GM12878 (cell line): ENCODE measurements around the gene APLP1. TPM values are rescaled to one million over a fixed set of nuclear protein-coding genes. Genes with fewer than 3 reads are reported as not detected.

Source experiments
- ATAC-seq: fragments of 200-7000 bp; cut with Tn5 transposase; 3 replicates; pipeline ENCODE4 v1.9.1; 2020; ENCODE audit warnings: mild to moderate bottlenecking, moderate library complexity
- BruUV-seq: library from RNA; stranded (reverse); fragments of 400-500 nt; replicated peaks from 2 replicates; lab custom pipeline; 2021; lab: Mats Ljungman, UMichigan
- CTCF ChIA-PET: fragments of 300-600 bp; sonication (Branson Sonifier 250); formaldehyde crosslinking; extraction: SDS; loops from one replicate; lab custom pipeline; 2021; ENCODE audit warnings: inconsistent platforms; lab: Yijun Ruan, JAX
- POLR2A ChIA-PET: fragments of 350-600 bp; formaldehyde crosslinking; extraction: SDS; loops from one replicate; lab custom pipeline; 2021; ENCODE audit warnings: inconsistent platforms; lab: Charles Lee
- RAD21 ChIA-PET: fragments of 300-600 bp; sonication (Branson Sonifier 250); formaldehyde crosslinking; loops from one replicate; lab custom pipeline; 2023; ENCODE audit warnings: antibody characterized with exemption; ENCODE audit not compliant: unreplicated experiment; lab: Charles Lee
- SMC1A ChIA-PET: fragments of 300-600 bp; sonication (Branson Sonifier 250); formaldehyde crosslinking; loops from one replicate; lab custom pipeline; 2023; ENCODE audit not compliant: unreplicated experiment, uncharacterized antibody; lab: Charles Lee
- DNase-seq: peaks from one replicate; pipeline ENCODE4 v3.0.0-alpha.2; 2011; ENCODE audit warnings: low read depth, low spot score
- FAIRE-seq: peaks from 3 replicates; lab custom pipeline; 2011; peaks lifted over from hg19 to GRCh38; lab: Jason Lieb, UNC
- H2AFZ ChIP-seq: 2 replicates; pipeline ENCODE4 v1.6.0; 2011; ENCODE audit warnings: low read depth, low read length, control low read depth; ENCODE audit not compliant: control insufficient read depth
- H3K27ac ChIP-seq: 2 replicates; pipeline ENCODE4 v1.5.1; 2011; ENCODE audit warnings: control low read depth; ENCODE audit not compliant: control insufficient read depth, insufficient read depth
- H3K27me3 ChIP-seq, 2 experiments: replicated peaks in 1 of 2; 2 replicates each; pipeline versions ENCODE4 v1.6.0 to v1.6.1; 2011; ENCODE audit warnings: low read length in 1 of 2; ENCODE audit not compliant: control insufficient read depth in 2 of 2, insufficient read depth in 2 of 2
- H3K36me3 ChIP-seq, 2 experiments: 2 replicates each; pipeline ENCODE4 v1.5.1; 2011; ENCODE audit warnings: low read length in 1 of 2; ENCODE audit not compliant: control insufficient read depth in 2 of 2, insufficient read depth in 2 of 2
- H3K4me1 ChIP-seq: 2 replicates; pipeline ENCODE4 v1.6.1; 2011; ENCODE audit warnings: mild to moderate bottlenecking, low read length, moderate library complexity, mixed read lengths; ENCODE audit not compliant: control insufficient read depth, insufficient read depth
- H3K4me2 ChIP-seq: 2 replicates; pipeline ENCODE4 v1.6.0; 2011; ENCODE audit warnings: control low read depth; ENCODE audit not compliant: control insufficient read depth, insufficient read depth
- H3K4me3 ChIP-seq: fragments of 200-600 bp; sonication (generic); 2 replicates; pipeline ENCODE4 v1.5.1; 2016
- H3K79me2 ChIP-seq: 2 replicates; pipeline ENCODE4 v1.6.0; 2011; ENCODE audit warnings: low read length; ENCODE audit not compliant: control insufficient read depth, insufficient read depth
- H3K9ac ChIP-seq: 2 replicates; pipeline ENCODE4 v1.8.0; 2011; ENCODE audit warnings: low read length, control low read depth, mixed read lengths; ENCODE audit not compliant: control insufficient read depth, insufficient read depth
- H3K9me3 ChIP-seq: replicated peaks from 3 replicates; pipeline ENCODE4 v1.5.1; 2011; ENCODE audit warnings: mild to moderate bottlenecking, low read length; ENCODE audit not compliant: control insufficient read depth, insufficient read depth
- H4K20me1 ChIP-seq: 2 replicates; pipeline ENCODE4 v1.6.0; 2011; ENCODE audit not compliant: control insufficient read depth, insufficient read depth
- EGR1 ChIP-seq, 2 experiments: IDR thresholded peaks; 1 replicate in 1 of 2; 2 replicates in 1 of 2; pipeline ENCODE4 v1.6.1; 2011 to 2012; ENCODE audit warnings: low read depth in 2 of 2, low read length in 2 of 2, borderline replicate concordance in 1 of 2, mild to moderate bottlenecking in 1 of 2, moderate library complexity in 1 of 2
- LARP7 ChIP-seq: fragments of 450-650 bp; IDR thresholded peaks from 2 replicates; pipeline ENCODE4 v1.6.1; 2017; ENCODE audit warnings: mild to moderate bottlenecking
- MEF2A ChIP-seq: IDR thresholded peaks from 2 replicates; pipeline ENCODE4 v1.6.1; 2011; ENCODE audit warnings: low read depth, mild to moderate bottlenecking, low read length, moderate library complexity; ENCODE audit not compliant: insufficient read depth
- MTA2 ChIP-seq: fragments of 450-650 bp; IDR thresholded peaks from 2 replicates; pipeline ENCODE4 v1.6.1; 2016; ENCODE audit warnings: low read depth, mild to moderate bottlenecking, moderate library complexity
- POLR2AphosphoS2 ChIP-seq: IDR thresholded peaks from 2 replicates; pipeline ENCODE4 v1.6.1; 2011; ENCODE audit warnings: low read depth, mild to moderate bottlenecking, low read length, improper control_type of control experiment, moderate library complexity
- RB1 ChIP-seq: fragments of 450-650 bp; formaldehyde crosslinking; IDR thresholded peaks from 2 replicates; pipeline ENCODE4 v1.6.1; 2017; ENCODE audit warnings: mild to moderate bottlenecking, borderline replicate concordance
- RCOR1 ChIP-seq: conservative IDR thresholded peaks from 2 replicates; pipeline ENCODE4 v1.6.1; 2012; ENCODE audit warnings: low read depth, low read length, improper control_type of control experiment
- SIX5 ChIP-seq: IDR thresholded peaks from 2 replicates; pipeline ENCODE4 v1.6.1; 2011; ENCODE audit warnings: mild to moderate bottlenecking, low read depth, low read length, moderate library complexity; ENCODE audit not compliant: severe bottlenecking
- SMAD1 ChIP-seq: fragments of 450-650 bp; IDR thresholded peaks from 2 replicates; pipeline ENCODE4 v1.6.1; 2018; ENCODE audit warnings: mild to moderate bottlenecking, low read depth; ENCODE audit not compliant: partially characterized antibody
- STAT1 ChIP-seq: fragments of 450-650 bp; conservative IDR thresholded peaks from 2 replicates; pipeline ENCODE4 v1.6.1; 2014; ENCODE audit warnings: antibody characterized with exemption, mild to moderate bottlenecking
- ZZZ3 ChIP-seq: IDR thresholded peaks from 2 replicates; pipeline ENCODE4 v1.6.1; 2011; ENCODE audit warnings: low read depth; ENCODE audit not compliant: control insufficient read depth, insufficient read length
- WGBS: methylation state at CpG from one replicate; pipeline ENCODE4 v1.1.6; 2016; ENCODE audit warnings: low lambda C conversion rate; ENCODE audit not compliant: insufficient replicate concordance, insufficient coverage; ENCODE audit errors: missing lambda C conversion rate; 5-methylcytosine and 5-hydroxymethylcytosine counted together
- in situ Hi-C: fragments of 300-500 bp; cut with MboI; formaldehyde crosslinking; loops from 9 replicates; pipeline ENCODE4 v1.14.3; 2018; ENCODE audit warnings: mixed read lengths
- intact Hi-C: fragments of 100-400 bp; cut with micrococcal nuclease; formaldehyde crosslinking; loops from one replicate; pipeline ENCODE4 v1.14.2; 2022; ENCODE audit not compliant: unreplicated experiment
- polyA plus RNA-seq, 11 experiments: library from polyadenylated mRNA; depleted of rRNA in 4 of 11; unstranded in 6 of 11; stranded (reverse) in 5 of 11; fragments of >200 nt; fragmentation: Nextera tagmentation in 4 of 11; fragmentation: Illumina TruSeq in 1 of 11; extraction: Ambion mirVana in 4 of 11; extraction: Trizol in 1 of 11; gene quantifications; 1 replicate in 1 of 11; 2 replicates in 10 of 11; pipeline versions ENCODE4 v1.2.1 to v1.2.3, GENCODE V29; 2011 to 2016; ENCODE audit warnings: inconsistent platforms in 2 of 11, missing spikeins in 2 of 11, low read depth in 1 of 11
- total RNA-seq, 4 experiments: library from RNA; depleted of rRNA in 3 of 4; stranded (reverse); fragments of >200 nt in 3 of 4; fragmentation: Illumina TruSeq in 1 of 4; extraction: Trizol in 1 of 4; gene quantifications; 2 replicates each; pipeline versions ENCODE4 v1.2.1 to v1.2.3, GENCODE V29; 2013 to 2021
- TF ChIP-seq, protein P1 (sequence below): fragments of 450-650 bp; IDR thresholded peaks from 2 replicates; pipeline ENCODE4 v1.6.1; 2017; ENCODE audit warnings: mild to moderate bottlenecking, moderate library complexity
- TF ChIP-seq, protein P2 (sequence below): fragments of 450-650 bp; IDR thresholded peaks from 2 replicates; pipeline ENCODE4 v1.6.1; 2018; ENCODE audit warnings: mild to moderate bottlenecking, low read depth, moderate library complexity; ENCODE audit not compliant: partially characterized antibody
- TF ChIP-seq, protein P3 (sequence below): fragments of 450-650 bp; IDR thresholded peaks from 2 replicates; pipeline ENCODE4 v1.6.1; 2017; ENCODE audit warnings: mild to moderate bottlenecking, moderate library complexity

The APLP1 gene
- total and polyA plus RNA-seq, 10 of the 15 experiments (the other 5 are each of a cell fraction or from before 2014, with no cell fraction given), result 0.07 to 2.2 (median 0.91) TPM; not detected in 1

DNA sequence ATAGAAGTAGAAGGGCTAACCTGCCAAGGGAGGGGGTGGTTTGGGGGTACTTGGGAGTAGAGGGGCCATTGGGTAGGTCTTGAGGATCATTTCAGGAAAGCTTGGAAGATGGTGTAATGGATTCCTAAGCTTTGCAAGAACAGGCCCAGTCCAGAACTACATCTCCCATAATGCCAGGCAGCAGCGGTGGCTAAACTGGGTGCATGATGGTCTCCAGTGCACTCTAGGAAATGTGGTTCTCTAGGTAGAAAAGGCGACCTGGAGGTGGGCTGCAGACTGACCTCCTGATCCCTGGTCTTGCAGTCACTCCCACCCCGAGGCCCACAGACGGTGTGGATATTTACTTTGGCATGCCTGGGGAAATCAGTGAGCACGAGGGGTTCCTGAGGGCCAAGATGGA, 3.8 kb downstream of the APLP1 start:
- Histone ChIP-seq H3K9me3 (no peaks in the 10 kb centered on the region), H3K4me2 (no peak overlapping the region), H3K36me3 (no peaks in the 10 kb centered on the region), H3K4me3 (no peak overlapping the region), H3K9ac (no peak overlapping the region), H3K27ac (no peak overlapping the region), H3K27me3 (peaks cover 2 to 4% of the 10 kb centered on the region in 2 experiments; a peak in 1 of 4 replicates), H3K4me1 (peaks cover 13% of the 10 kb centered on the region), H3K79me2 (no peaks in the 10 kb centered on the region), H2AFZ (no peak overlapping the region), H4K20me1 (no peaks in the 10 kb centered on the region)
- ATAC-seq, result no peak
- 32% methylated on average over 5 of the region's 5 CpGs for WGBS
- in situ Hi-C loops, result no loop called here
- DNase-seq, result no peak
- SMC1A ChIA-PET, result interaction anchor here (1.0 kb wide), 1 partner anchor 176 kb away, joined by 3 read pairs; no protein-coding TSS in a partner anchor
- peak; percentile 49 for FAIRE-seq
- BruUV-seq, result no TSS peak
- RAD21 ChIA-PET, result no interaction called here
- CTCF ChIA-PET, result no interaction called here
- intact Hi-C loops, result no loop called here
- POLR2A ChIA-PET, result no interaction called here
- TF ChIP-seq RB1 (no peak), EGR1 (IDR thresholded peaks at IDR 0.05; ENCODE audit: borderline replicate concordance in 1 of 2, low read depth in 2 of 2, low read length in 2 of 2) (no peak), RCOR1 (no peak), ZZZ3 (no peak), SIX5 (peak; percentile 71), MEF2A (no peak), STAT1 (no peak), POLR2AphosphoS2 (no peak), LARP7 (no peak), MTA2 (no peak), SMAD1 (no peak)
- TF ChIP-seq, protein P1, sequence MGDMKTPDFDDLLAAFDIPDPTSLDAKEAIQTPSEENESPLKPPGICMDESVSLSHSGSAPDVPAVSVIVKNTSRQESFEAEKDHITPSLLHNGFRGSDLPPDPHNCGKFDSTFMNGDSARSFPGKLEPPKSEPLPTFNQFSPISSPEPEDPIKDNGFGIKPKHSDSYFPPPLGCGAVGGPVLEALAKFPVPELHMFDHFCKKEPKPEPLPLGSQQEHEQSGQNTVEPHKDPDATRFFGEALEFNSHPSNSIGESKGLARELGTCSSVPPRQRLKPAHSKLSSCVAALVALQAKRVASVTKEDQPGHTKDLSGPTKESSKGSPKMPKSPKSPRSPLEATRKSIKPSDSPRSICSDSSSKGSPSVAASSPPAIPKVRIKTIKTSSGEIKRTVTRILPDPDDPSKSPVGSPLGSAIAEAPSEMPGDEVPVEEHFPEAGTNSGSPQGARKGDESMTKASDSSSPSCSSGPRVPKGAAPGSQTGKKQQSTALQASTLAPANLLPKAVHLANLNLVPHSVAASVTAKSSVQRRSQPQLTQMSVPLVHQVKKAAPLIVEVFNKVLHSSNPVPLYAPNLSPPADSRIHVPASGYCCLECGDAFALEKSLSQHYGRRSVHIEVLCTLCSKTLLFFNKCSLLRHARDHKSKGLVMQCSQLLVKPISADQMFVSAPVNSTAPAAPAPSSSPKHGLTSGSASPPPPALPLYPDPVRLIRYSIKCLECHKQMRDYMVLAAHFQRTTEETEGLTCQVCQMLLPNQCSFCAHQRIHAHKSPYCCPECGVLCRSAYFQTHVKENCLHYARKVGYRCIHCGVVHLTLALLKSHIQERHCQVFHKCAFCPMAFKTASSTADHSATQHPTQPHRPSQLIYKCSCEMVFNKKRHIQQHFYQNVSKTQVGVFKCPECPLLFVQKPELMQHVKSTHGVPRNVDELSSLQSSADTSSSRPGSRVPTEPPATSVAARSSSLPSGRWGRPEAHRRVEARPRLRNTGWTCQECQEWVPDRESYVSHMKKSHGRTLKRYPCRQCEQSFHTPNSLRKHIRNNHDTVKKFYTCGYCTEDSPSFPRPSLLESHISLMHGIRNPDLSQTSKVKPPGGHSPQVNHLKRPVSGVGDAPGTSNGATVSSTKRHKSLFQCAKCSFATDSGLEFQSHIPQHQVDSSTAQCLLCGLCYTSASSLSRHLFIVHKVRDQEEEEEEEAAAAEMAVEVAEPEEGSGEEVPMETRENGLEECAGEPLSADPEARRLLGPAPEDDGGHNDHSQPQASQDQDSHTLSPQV, result no peak
- TF ChIP-seq, protein P2, sequence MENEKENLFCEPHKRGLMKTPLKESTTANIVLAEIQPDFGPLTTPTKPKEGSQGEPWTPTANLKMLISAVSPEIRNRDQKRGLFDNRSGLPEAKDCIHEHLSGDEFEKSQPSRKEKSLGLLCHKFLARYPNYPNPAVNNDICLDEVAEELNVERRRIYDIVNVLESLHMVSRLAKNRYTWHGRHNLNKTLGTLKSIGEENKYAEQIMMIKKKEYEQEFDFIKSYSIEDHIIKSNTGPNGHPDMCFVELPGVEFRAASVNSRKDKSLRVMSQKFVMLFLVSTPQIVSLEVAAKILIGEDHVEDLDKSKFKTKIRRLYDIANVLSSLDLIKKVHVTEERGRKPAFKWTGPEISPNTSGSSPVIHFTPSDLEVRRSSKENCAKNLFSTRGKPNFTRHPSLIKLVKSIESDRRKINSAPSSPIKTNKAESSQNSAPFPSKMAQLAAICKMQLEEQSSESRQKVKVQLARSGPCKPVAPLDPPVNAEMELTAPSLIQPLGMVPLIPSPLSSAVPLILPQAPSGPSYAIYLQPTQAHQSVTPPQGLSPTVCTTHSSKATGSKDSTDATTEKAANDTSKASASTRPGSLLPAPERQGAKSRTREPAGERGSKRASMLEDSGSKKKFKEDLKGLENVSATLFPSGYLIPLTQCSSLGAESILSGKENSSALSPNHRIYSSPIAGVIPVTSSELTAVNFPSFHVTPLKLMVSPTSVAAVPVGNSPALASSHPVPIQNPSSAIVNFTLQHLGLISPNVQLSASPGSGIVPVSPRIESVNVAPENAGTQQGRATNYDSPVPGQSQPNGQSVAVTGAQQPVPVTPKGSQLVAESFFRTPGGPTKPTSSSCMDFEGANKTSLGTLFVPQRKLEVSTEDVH, result no peak
- TF ChIP-seq, protein P3, sequence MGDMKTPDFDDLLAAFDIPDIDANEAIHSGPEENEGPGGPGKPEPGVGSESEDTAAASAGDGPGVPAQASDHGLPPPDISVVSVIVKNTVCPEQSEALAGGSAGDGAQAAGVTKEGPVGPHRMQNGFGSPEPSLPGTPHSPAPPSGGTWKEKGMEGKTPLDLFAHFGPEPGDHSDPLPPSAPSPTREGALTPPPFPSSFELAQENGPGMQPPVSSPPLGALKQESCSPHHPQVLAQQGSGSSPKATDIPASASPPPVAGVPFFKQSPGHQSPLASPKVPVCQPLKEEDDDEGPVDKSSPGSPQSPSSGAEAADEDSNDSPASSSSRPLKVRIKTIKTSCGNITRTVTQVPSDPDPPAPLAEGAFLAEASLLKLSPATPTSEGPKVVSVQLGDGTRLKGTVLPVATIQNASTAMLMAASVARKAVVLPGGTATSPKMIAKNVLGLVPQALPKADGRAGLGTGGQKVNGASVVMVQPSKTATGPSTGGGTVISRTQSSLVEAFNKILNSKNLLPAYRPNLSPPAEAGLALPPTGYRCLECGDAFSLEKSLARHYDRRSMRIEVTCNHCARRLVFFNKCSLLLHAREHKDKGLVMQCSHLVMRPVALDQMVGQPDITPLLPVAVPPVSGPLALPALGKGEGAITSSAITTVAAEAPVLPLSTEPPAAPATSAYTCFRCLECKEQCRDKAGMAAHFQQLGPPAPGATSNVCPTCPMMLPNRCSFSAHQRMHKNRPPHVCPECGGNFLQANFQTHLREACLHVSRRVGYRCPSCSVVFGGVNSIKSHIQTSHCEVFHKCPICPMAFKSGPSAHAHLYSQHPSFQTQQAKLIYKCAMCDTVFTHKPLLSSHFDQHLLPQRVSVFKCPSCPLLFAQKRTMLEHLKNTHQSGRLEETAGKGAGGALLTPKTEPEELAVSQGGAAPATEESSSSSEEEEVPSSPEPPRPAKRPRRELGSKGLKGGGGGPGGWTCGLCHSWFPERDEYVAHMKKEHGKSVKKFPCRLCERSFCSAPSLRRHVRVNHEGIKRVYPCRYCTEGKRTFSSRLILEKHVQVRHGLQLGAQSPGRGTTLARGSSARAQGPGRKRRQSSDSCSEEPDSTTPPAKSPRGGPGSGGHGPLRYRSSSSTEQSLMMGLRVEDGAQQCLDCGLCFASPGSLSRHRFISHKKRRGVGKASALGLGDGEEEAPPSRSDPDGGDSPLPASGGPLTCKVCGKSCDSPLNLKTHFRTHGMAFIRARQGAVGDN, result no peak
